DMS53 treated with DMSO at 0.1 percent for 48 hours (cell line): ENCODE data around the gene CMIP.
"Not testable (repeated sequence)": the region's sequence is repeated elsewhere in the genome, so short reads cannot be mapped to it uniquely, and the experiment has no call there.

Experiments used
- DNase-seq: peaks from one replicate; lab custom pipeline; 2025; ENCODE audit not compliant: unreplicated experiment; lab: John Stamatoyannopoulos, UW

Gene CMIP

GRCh38 chr16:81671738-81672597, 227.4 kb downstream of the CMIP start:
- DNase-seq: no peak

GRCh38 chr16:81673432-81673831, 228.8 kb downstream of the CMIP start:
- DNase-seq: no peak

GRCh38 chr16:81675662-81676061, 231.1 kb downstream of the CMIP start:
- DNase-seq: no peak

- DNase-seq: no peak
Observed at GRCh38 chr16:81676066-81676882, 231.7 kb downstream of the CMIP start.

- DNase-seq: no peak
Observed at GRCh38 chr16:81676883-81677737, 232.5 kb downstream of the CMIP start.

- no peak for DNase-seq
Observed at GRCh38 chr16:81678326-81679095, 233.9 kb downstream of the CMIP start.

GRCh38 chr16:81679721-81680430, 235.3 kb downstream of the CMIP start:
- no peak for DNase-seq

- DNase-seq: no peak
Observed at GRCh38 chr16:81680444-81681275, 236.1 kb downstream of the CMIP start.

GRCh38 chr16:81681311-81681710, 236.7 kb downstream of the CMIP start:
- DNase-seq: no peak

GRCh38 chr16:81684242-81684837, 239.7 kb downstream of the CMIP start:
- DNase-seq: no peak

GRCh38 chr16:81684901-81685300, 240.3 kb downstream of the CMIP start:
- no peak for DNase-seq

- no peak for DNase-seq
Observed at GRCh38 chr16:81686391-81687130, 242.0 kb downstream of the CMIP start.

GRCh38 chr16:81687131-81687456, 242.5 kb downstream of the CMIP start:
- DNase-seq: no peak

GRCh38 chr16:81688182-81688581, 243.6 kb downstream of the CMIP start:
- no peak for DNase-seq

- not testable (repeated sequence) for DNase-seq
Observed at GRCh38 chr16:81688839-81689238, 244.2 kb downstream of the CMIP start.

- no peak for DNase-seq
Observed at GRCh38 chr16:81692021-81692420, 247.4 kb downstream of the CMIP start.

GRCh38 chr16:81692571-81692970, 248.0 kb downstream of the CMIP start:
- no peak for DNase-seq
